ENCODE measurements around the gene TLE4. TPM values are rescaled to one million over a fixed set of nuclear protein-coding genes. Genes with fewer than 3 reads are reported as not detected.

The TLE4 gene
- total and polyA plus RNA-seq, 7 experiments from 2014 or later = 21.0 to 196 (median 102) TPM

- Mint-ChIP-seq H3K27ac (peak overlapping the region in 6 of 9 donors; percentile 28 to 76 (median 58)), H3K27me3 (peaks cover 0 to 33% (median 0%) of the 10 kb centered on the region in 5 donors), H3K36me3 (peaks cover 4 to 36% (median 15%) of the 10 kb centered on the region in 5 donors), H3K9me3 (no peaks in the 10 kb centered on the region), H3K4me3 (peak overlapping the region in 9 of 10 donors; percentile 45 to 78 (median 69)), H3K4me1 (peaks cover 50 to 89% (median 86%) of the 10 kb centered on the region in 7 donors)
- intact Hi-C loops (cut with micrococcal nuclease) = loop anchor here (1.0 to 2.0 kb wide), 3 partner anchors 11 to 32 kb away; partner anchors contain the start of gene TLE4 (in 1 of the 2)
- H3K9me3 ChIP-seq (ENCODE audit: control insufficient read depth in 2 of 3, low read length in 3 of 3) = no peaks in the 10 kb centered on the region
- ChIA-PET CTCF (interaction anchor here (0.6 to 0.8 kb wide), 2 partner anchors 21 to 51 kb away, joined by 4 read pairs; partner anchors contain the start of gene TLE4), POLR2A (interaction anchor here (0.7 to 1.4 kb wide), 5 partner anchors 10 to 379 kb away, joined by 3 to 5 read pairs (median 5); no protein-coding TSS in a partner anchor)
- no peaks in the 10 kb centered on the region for H3K36me3 ChIP-seq (ENCODE audit: control insufficient read depth in 2 of 3, insufficient read depth in 3 of 3, low read length in 3 of 3)
- H3K27ac ChIP-seq (ENCODE audit: low read depth, low read length) = no peak overlapping the region
- DNase-seq (peak in 7 of 9 donors; percentile 26 to 65 (median 59)), ATAC-seq (peak; percentile 80)
- H3K27me3 ChIP-seq (ENCODE audit: control insufficient read depth in 2 of 2, insufficient read depth in 2 of 2, low read length in 2 of 2) = no peaks in the 10 kb centered on the region
- H3K4me3 ChIP-seq (ENCODE audit: low read length) = no peak overlapping the region
- H3K4me1 ChIP-seq (ENCODE audit: control insufficient read depth in 2 of 2, insufficient read depth in 2 of 2, low read length in 2 of 2) = peaks cover 14 to 20% of the 10 kb centered on the region in 2 donors
Measured at GRCh38 chr9:79592726-79593493, 21.1 kb downstream of the TLE4 start.

GRCh38 chr9:79598562-79599345 lies 27.0 kb downstream of the TLE4 start:
- H3K4me1 ChIP-seq (ENCODE audit: control insufficient read depth in 2 of 2, insufficient read depth in 2 of 2, low read length in 2 of 2) = peaks cover 0 to 3% of the 10 kb centered on the region in 2 donors
- POLR2A ChIA-PET = interaction anchor here (0.6 kb wide), 1 partner anchor 28 kb away, joined by 3 read pairs; no protein-coding TSS in a partner anchor
- no peak for DNase-seq

GRCh38 chr9:79600466-79600865 lies 28.7 kb downstream of the TLE4 start:
- DNase-seq = no peak
- no peaks in the 10 kb centered on the region for H3K27me3 ChIP-seq (ENCODE audit: control insufficient read depth in 2 of 2, insufficient read depth in 2 of 2, low read length in 2 of 2)
- H3K27ac ChIP-seq (ENCODE audit: low read depth, low read length) = no peak overlapping the region
- Mint-ChIP-seq H3K36me3 (peaks cover 7 to 48% (median 31%) of the 10 kb centered on the region in 5 donors), H3K27ac (no peak overlapping the region), H3K9me3 (peaks cover 0 to 20% (median 4%) of the 10 kb centered on the region in 11 donors), H3K27me3 (no peaks in the 10 kb centered on the region), H3K4me3 (no peak overlapping the region), H3K4me1 (peaks cover 23 to 51% (median 43%) of the 10 kb centered on the region in 7 donors)
- CTCF ChIA-PET = no interaction called here
- POLR2A ChIA-PET = interaction anchor here (0.6 kb wide), 1 partner anchor 29 kb away, joined by 4 read pairs; the partner anchor contains the start of gene TLE4
- H3K36me3 ChIP-seq (ENCODE audit: control insufficient read depth in 2 of 3, insufficient read depth in 3 of 3, low read length in 3 of 3) = peaks cover 0 to 8% (median 0%) of the 10 kb centered on the region in 3 experiments
- peaks cover 0 to 6% (median 0%) of the 10 kb centered on the region in 3 experiments for H3K9me3 ChIP-seq (ENCODE audit: control insufficient read depth in 2 of 3, low read length in 3 of 3)
- ATAC-seq = no peak
- peaks cover 0 to 9% of the 10 kb centered on the region in 2 donors for H3K4me1 ChIP-seq (ENCODE audit: control insufficient read depth in 2 of 2, insufficient read depth in 2 of 2, low read length in 2 of 2)
- no peak overlapping the region for H3K4me3 ChIP-seq (ENCODE audit: low read length)
- intact Hi-C loops (cut with micrococcal nuclease) = no loop called here

More at GRCh38 chr9:79598562-79599345, 27.0 kb downstream of the TLE4 start:
- CTCF ChIA-PET = no interaction called here
- Mint-ChIP-seq H3K36me3 (peaks cover 7 to 48% (median 38%) of the 10 kb centered on the region in 5 donors), H3K27me3 (peaks cover 0 to 7% (median 0%) of the 10 kb centered on the region in 5 donors), H3K27ac (peak overlapping the region in 3 of 9 donors; percentile 16 to 53 (median 43)), H3K4me1 (peaks cover 32 to 65% (median 58%) of the 10 kb centered on the region in 7 donors), H3K9me3 (peaks cover 0 to 20% (median 4%) of the 10 kb centered on the region in 11 donors), H3K4me3 (peak overlapping the region in 2 of 10 donors; percentile 0 to 22)
- Histone ChIP-seq H3K27me3 (ENCODE audit: control insufficient read depth in 2 of 2, insufficient read depth in 2 of 2, low read length in 2 of 2) (no peaks in the 10 kb centered on the region), H3K27ac (ENCODE audit: low read depth, low read length) (no peak overlapping the region), H3K4me3 (ENCODE audit: low read length) (no peak overlapping the region), H3K36me3 (ENCODE audit: control insufficient read depth in 2 of 3, insufficient read depth in 3 of 3, low read length in 3 of 3) (peaks cover 0 to 8% (median 0%) of the 10 kb centered on the region in 3 experiments), H3K9me3 (ENCODE audit: control insufficient read depth in 2 of 3, low read length in 3 of 3) (peaks cover 0 to 6% (median 0%) of the 10 kb centered on the region in 3 experiments)
- intact Hi-C loops (cut with micrococcal nuclease) = loop anchor here in 1 of 2 donors (2.0 kb wide), 1 partner anchor 16 kb away; no protein-coding TSS in a partner anchor
- no peak for ATAC-seq

- H3K9me3 Mint-ChIP-seq = peaks cover 0 to 26% (median 8%) of the 10 kb centered on the region in 11 donors
- H3K4me1 ChIP-seq (ENCODE audit: control insufficient read depth in 2 of 2, insufficient read depth in 2 of 2, low read length in 2 of 2) = peaks cover 0 to 9% of the 10 kb centered on the region in 2 donors
- H3K27me3 Mint-ChIP-seq = no peaks in the 10 kb centered on the region
- POLR2A ChIA-PET = no interaction called here
- no peak overlapping the region for H3K27ac ChIP-seq (ENCODE audit: low read depth, low read length)
- peaks cover 13 to 51% (median 39%) of the 10 kb centered on the region in 7 donors for H3K4me1 Mint-ChIP-seq
- no peak overlapping the region for H3K27ac Mint-ChIP-seq
- no peak for ATAC-seq
- CTCF ChIA-PET = no interaction called here
- no peak for DNase-seq
- peaks cover 0 to 6% (median 0%) of the 10 kb centered on the region in 3 experiments for H3K9me3 ChIP-seq (ENCODE audit: control insufficient read depth in 2 of 3, low read length in 3 of 3)
- H3K4me3 ChIP-seq (ENCODE audit: low read length) = no peak overlapping the region
- H3K27me3 ChIP-seq (ENCODE audit: control insufficient read depth in 2 of 2, insufficient read depth in 2 of 2, low read length in 2 of 2) = no peaks in the 10 kb centered on the region
- peaks cover 0 to 8% (median 0%) of the 10 kb centered on the region in 3 experiments for H3K36me3 ChIP-seq (ENCODE audit: control insufficient read depth in 2 of 3, insufficient read depth in 3 of 3, low read length in 3 of 3)
- H3K4me3 Mint-ChIP-seq = no peak overlapping the region
- intact Hi-C loops (cut with micrococcal nuclease) = no loop called here
- H3K36me3 Mint-ChIP-seq = peaks cover 12 to 42% (median 32%) of the 10 kb centered on the region in 5 donors
Measured at GRCh38 chr9:79603222-79603920, 31.6 kb downstream of the TLE4 start.

GRCh38 chr9:79604149-79604548 lies 32.4 kb downstream of the TLE4 start:
- no peak overlapping the region for H3K4me3 Mint-ChIP-seq
- no peak overlapping the region for H3K27ac ChIP-seq (ENCODE audit: low read depth, low read length)

More at GRCh38 chr9:79604149-79604548, 32.4 kb downstream of the TLE4 start:
- DNase-seq = no peak
- ChIA-PET CTCF (no interaction called here), POLR2A (interaction anchor here (0.7 to 1.0 kb wide), 2 partner anchors 11 to 16 kb away, joined by 3 to 4 read pairs; no protein-coding TSS in a partner anchor)
- no peak overlapping the region for H3K27ac Mint-ChIP-seq
- peaks cover 0 to 26% (median 8%) of the 10 kb centered on the region in 11 donors for H3K9me3 Mint-ChIP-seq
- H3K4me1 Mint-ChIP-seq = peaks cover 10 to 45% (median 34%) of the 10 kb centered on the region in 7 donors
- H3K9me3 ChIP-seq (ENCODE audit: control insufficient read depth in 2 of 3, low read length in 3 of 3) = peaks cover 0 to 6% (median 0%) of the 10 kb centered on the region in 3 experiments
- H3K4me1 ChIP-seq (ENCODE audit: control insufficient read depth in 2 of 2, insufficient read depth in 2 of 2, low read length in 2 of 2) = peaks cover 0 to 9% of the 10 kb centered on the region in 2 donors
- peaks cover 12 to 39% (median 31%) of the 10 kb centered on the region in 5 donors for H3K36me3 Mint-ChIP-seq
- H3K27me3 ChIP-seq (ENCODE audit: control insufficient read depth in 2 of 2, insufficient read depth in 2 of 2, low read length in 2 of 2) = no peaks in the 10 kb centered on the region
- H3K36me3 ChIP-seq (ENCODE audit: control insufficient read depth in 2 of 3, insufficient read depth in 3 of 3, low read length in 3 of 3) = peaks cover 0 to 8% (median 0%) of the 10 kb centered on the region in 3 experiments
- peak; percentile 34 for ATAC-seq
- intact Hi-C loops (cut with micrococcal nuclease) = no loop called here
- no peak overlapping the region for H3K4me3 ChIP-seq (ENCODE audit: low read length)
- H3K27me3 Mint-ChIP-seq = no peaks in the 10 kb centered on the region

All from naive thymus-derived CD4-positive, alpha-beta T cell (primary cell).